Right kidney (tissue), 1 donor: ENCODE data around the gene ANKRD11.
"Not testable (repeated sequence)": the region's sequence is repeated elsewhere in the genome, so short reads cannot be mapped to it uniquely, and the experiment has no call there.

ENCODE experiments used
- DNase-seq: peaks from one replicate; pipeline ENCODE4 v3.0.0-alpha.2; 2016

The ANKRD11 gene

GRCh38 chr16:89314854-89315253 lies 175.5 kb downstream of the ANKRD11 start:
- no peak for DNase-seq

DNA sequence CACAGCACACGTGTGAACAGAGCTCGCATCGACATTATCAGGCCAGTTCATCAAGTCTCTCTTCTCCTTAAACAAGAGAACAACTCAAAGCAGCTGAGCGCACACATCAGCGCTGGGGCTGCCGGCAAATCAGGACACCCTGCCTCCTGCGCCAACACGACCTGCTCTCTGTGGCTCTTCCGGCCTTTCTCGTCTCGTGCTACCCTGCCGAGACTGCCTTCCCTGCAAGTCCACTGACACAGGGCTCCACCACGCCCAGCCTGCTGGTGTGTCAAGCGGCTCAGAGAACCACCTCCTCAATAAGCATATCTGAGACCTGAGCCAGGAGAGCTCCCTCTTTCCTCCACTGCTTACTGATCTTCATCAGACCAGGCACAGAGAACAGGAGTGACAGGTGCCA lies 176.0 kb downstream of the ANKRD11 start:
- DNase-seq, result no peak

GRCh38 chr16:89313583-89313982 lies 176.8 kb downstream of the ANKRD11 start:
- no peak for DNase-seq

GRCh38 chr16:89312598-89313299 lies 177.6 kb downstream of the ANKRD11 start:
- DNase-seq, result no peak

- DNase-seq, result no peak
These were observed 178.2 kb downstream of the ANKRD11 start for GRCh38 chr16:89312194-89312593.

DNA sequence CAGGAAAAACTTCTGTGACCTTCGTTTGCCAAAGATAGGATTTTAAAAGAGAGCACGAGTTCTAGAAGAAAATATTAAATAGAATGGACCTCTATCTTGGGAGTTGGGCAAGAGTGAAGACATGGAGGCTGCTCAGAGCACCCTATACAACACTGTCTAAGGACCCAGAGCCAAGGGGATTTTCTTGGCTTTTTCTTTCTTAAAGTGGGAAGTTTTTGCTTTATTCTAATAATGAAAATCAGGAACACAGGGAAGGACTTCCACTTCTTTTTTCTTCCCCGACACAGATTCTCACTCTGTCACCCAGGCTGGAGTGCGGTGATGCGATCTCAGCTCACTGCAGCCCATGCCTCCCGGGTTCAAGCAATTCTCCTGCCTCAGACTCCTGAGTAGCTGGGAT lies 178.7 kb downstream of the ANKRD11 start:
- no peak for DNase-seq

GRCh38 chr16:89309438-89310122 lies 180.8 kb downstream of the ANKRD11 start:
- DNase-seq, result no peak

- no peak for DNase-seq
These were observed 181.7 kb downstream of the ANKRD11 start for GRCh38 chr16:89308391-89309333.

DNA sequence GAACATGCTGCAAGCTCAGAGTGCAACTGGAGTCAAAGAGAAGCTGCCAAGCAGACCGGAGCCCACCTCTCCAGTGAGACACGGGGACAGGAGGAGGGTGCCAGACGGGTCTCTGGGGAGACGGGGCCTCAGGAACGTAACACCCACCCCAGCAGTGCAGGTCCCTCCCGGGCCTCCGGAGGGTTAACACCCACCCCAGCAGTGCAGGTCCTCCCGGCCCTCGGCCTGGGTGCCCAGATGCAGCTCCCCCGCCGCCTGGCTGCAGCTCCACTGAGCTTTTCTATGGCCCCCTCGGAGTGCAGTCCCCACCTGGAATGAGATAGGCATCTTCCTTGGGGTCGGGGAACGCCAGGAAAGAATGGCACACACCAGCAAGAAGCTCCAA lies 182.9 kb downstream of the ANKRD11 start:
- DNase-seq, result no peak

DNA sequence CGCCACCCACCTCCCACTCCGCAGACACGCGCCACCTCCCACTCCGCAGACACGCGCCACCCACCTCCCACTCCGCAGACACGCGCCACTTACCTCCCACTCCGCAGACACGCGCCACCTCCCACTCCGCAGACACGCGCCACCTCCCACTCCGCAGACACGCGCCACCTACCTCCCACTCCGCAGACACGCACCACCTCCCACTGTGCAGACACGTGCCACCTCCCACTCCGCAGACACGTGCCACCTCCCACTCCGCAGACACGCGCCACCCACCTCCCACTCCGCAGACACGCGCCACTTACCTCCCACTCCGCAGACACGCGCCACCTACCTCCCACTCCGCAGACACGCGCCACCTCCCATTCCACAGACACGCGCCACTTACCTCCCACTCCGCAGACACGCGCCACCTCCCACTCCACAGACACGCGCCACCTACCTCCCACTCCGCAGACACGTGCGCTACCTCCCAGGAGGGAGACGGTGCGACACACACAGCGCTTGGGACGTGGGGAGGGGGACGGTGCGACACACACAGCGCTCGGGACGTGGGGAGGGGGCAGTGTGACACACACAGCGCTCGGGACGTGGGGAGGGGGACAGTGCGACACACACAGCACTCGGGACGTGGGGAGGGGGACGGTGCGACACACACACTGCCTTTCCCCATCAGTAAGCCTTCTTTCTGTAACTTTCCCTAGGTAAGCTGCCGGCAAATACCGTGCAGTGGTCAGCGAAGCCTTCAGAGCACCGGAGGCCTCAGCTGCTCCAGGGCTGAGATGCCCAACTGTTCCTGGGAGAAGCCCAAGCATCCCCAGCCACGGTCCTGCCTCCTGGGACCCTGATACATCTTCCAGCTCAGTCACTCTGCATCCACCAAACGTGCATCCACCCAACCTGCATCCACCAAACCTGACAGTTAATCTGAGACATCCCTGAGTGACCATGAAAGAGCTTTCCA lies 183.6 kb downstream of the ANKRD11 start:
- not testable (repeated sequence) for DNase-seq

GRCh38 chr16:89304941-89305705 lies 185.2 kb downstream of the ANKRD11 start:
- no peak for DNase-seq

DNA sequence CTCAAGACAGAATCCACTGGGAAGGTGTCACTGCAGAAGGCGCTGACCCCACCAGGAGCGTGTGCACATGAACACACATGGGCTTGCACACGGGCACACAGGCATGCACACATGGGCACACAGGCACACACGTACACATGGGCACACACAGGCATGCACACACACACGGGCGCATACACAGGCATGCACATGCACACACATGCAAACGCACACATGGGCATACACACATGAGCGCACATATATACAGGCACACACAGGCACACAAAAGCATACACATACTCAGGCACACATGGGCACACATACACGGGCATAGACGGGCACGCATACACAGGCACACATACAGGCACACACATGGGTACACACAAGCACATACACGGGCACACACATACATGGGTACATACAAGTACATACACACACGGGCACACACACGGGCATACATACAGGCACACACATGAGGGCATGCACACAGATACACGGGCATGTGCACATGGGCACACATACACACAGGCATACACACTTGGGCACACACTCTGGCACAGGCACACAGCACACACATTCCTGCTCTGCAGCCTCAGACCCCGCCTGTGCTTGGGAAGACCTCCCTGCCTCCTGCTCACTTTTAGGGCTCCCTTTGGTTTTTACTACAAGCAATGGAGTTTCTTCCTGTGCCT lies 186.0 kb downstream of the ANKRD11 start:
- DNase-seq, result no peak

DNA sequence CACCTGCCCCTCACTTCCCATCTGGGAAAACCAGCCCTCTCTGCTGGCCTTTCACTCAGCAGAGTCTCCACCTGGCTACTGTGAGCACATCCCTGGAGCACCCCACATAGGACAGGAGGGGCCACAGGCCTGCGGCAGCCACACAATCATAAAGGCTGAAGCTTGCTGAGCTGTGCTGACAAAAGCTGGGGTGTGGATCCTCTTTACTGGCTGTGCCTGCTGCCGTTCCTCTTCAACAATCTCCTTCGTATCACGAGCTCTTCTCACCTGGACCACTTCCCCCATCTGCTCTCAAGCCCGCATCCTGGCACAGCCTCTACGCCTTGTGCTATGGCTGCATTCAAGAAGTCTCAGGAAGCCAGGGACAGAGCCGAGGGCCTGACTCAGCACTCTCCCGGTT lies 186.7 kb downstream of the ANKRD11 start:
- DNase-seq, result no peak

DNA sequence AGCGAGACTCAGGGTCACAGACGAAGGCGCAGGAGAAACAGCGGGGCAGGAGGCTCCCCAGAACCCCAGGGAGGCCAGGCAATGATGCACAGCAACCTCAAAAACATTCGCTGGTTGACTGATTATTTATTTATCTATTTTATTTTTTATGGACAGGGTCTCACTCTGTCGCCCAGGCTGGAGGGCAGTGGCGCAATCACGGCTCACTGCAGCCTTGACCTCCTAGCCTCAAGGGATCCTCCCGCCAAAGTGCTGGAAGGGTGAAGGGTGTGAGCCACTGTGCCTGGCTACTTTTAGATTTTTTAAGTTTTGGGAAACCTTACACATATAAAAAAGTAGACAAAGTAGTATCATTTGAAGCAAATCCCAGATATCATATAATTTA lies 189.4 kb downstream of the ANKRD11 start:
- DNase-seq, result no peak

- no peak for DNase-seq
These were observed 189.9 kb downstream of the ANKRD11 start for GRCh38 chr16:89300311-89300975.

- not testable (repeated sequence) for DNase-seq
These were observed 190.8 kb downstream of the ANKRD11 start for GRCh38 chr16:89299357-89300111.

GRCh38 chr16:89298623-89299225 lies 191.6 kb downstream of the ANKRD11 start:
- DNase-seq, result no peak

- no peak for DNase-seq
These were observed 192.3 kb downstream of the ANKRD11 start for GRCh38 chr16:89297910-89298545.
